GM12878 (cell line): ENCODE measurements around the gene MT4.

Experiments used
- BHLHE40 ChIP-seq, 2 experiments: fragments of 450-650 bp in 1 of 2; IDR thresholded peaks; 2 replicates each; pipeline ENCODE4 v1.6.1; 2011 to 2017; ENCODE audit warnings: low read depth in 2 of 2, borderline replicate concordance in 1 of 2, improper control_type of control experiment in 1 of 2, low read length in 1 of 2, mild to moderate bottlenecking in 1 of 2
- DPF2 ChIP-seq: fragments of 450-650 bp; IDR thresholded peaks from 2 replicates; pipeline ENCODE4 v1.6.1; 2017; ENCODE audit warnings: mild to moderate bottlenecking
- EZH2 ChIP-seq: IDR thresholded peaks from 2 replicates; pipeline ENCODE4 v1.6.1; 2012; ENCODE audit warnings: low read depth, mild to moderate bottlenecking, control low read depth, inconsistent platforms, low read length, borderline replicate concordance; ENCODE audit not compliant: control insufficient read depth
- FOXK2 ChIP-seq: fragments of 450-650 bp; IDR thresholded peaks from 2 replicates; pipeline ENCODE4 v1.6.1; 2017; ENCODE audit warnings: mild to moderate bottlenecking, moderate library complexity
- HCFC1 ChIP-seq: fragments of 150-350 bp; IDR thresholded peaks from 2 replicates; pipeline ENCODE4 v1.6.1; 2014; ENCODE audit warnings: low read length
- NFYB ChIP-seq: IDR thresholded peaks from 2 replicates; pipeline ENCODE4 v1.6.1; 2011; ENCODE audit warnings: low read depth, mild to moderate bottlenecking, low read length, improper control_type of control experiment, moderate library complexity; ENCODE audit not compliant: insufficient read depth
- POLR2AphosphoS5 ChIP-seq: IDR thresholded peaks from 2 replicates; pipeline ENCODE4 v1.6.1; 2011; ENCODE audit warnings: mild to moderate bottlenecking, low read length, inconsistent platforms
- RAD21 ChIP-seq: IDR thresholded peaks from 2 replicates; pipeline ENCODE4 v1.6.1; 2011; ENCODE audit warnings: mild to moderate bottlenecking, low read depth, low read length, moderate library complexity; ENCODE audit not compliant: insufficient read depth
- SMAD5 ChIP-seq: IDR thresholded peaks from 2 replicates; pipeline ENCODE4 v1.6.1; 2016; ENCODE audit warnings: antibody characterized with exemption, low read depth
- SREBF2 ChIP-seq: IDR thresholded peaks from 2 replicates; pipeline ENCODE4 v1.6.1; 2012; ENCODE audit warnings: mild to moderate bottlenecking, low read length
- SUZ12 ChIP-seq: fragments of 200-600 bp; sonication (generic); IDR thresholded peaks from one replicate; pipeline ENCODE4 v1.6.1; 2018; ENCODE audit warnings: antibody characterized with exemption, mild to moderate bottlenecking; ENCODE audit not compliant: unreplicated experiment
- TF ChIP-seq, protein P1 (sequence below): IDR thresholded peaks from 2 replicates; pipeline ENCODE4 v1.6.1; 2012; ENCODE audit warnings: low read length, inconsistent platforms
- TF ChIP-seq, protein P2 (sequence below): fragments of 450-650 bp; IDR thresholded peaks from 2 replicates; pipeline ENCODE4 v1.6.1; 2014; ENCODE audit warnings: mild to moderate bottlenecking
- TF ChIP-seq, protein P3 (sequence below), 3 experiments: IDR thresholded peaks in 2 of 3; conservative IDR thresholded peaks in 1 of 3; 2 replicates each; pipeline ENCODE4 v1.5.1; 2011; ENCODE audit warnings: low read depth in 3 of 3, low read length in 3 of 3, mild to moderate bottlenecking in 3 of 3, control low read depth in 2 of 3, moderate library complexity in 2 of 3, inconsistent platforms in 1 of 3, mixed read lengths in 1 of 3; ENCODE audit not compliant: control insufficient read depth in 2 of 3, insufficient read depth in 1 of 3; ENCODE audit errors: extremely low read depth in 1 of 3

DNA sequence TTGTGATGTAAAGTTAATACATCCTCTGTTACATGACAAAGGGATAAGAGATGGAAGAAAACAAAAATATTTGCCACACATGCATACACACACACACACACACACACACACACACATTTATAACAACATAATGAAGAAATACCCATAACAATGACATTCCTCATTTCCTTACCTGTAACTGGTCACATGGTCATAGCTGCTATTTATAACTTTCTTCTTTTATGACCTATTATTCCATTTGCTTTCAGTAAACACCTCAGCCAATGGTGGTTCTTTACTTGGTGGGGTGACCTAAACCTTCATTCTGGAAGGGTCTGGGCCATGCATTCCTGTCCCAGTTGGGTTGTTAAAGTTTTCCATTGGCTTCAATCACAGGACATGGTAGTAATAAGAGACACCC, 48.8 kb downstream of the MT4 start:
- TF ChIP-seq SUZ12 (no peak), NFYB (no peak), SMAD5 (no peak), SREBF2 (no peak), HCFC1 (no peak), FOXK2 (no peak), POLR2AphosphoS5 (no peak), EZH2 (no peak), DPF2 (no peak), RAD21 (no peak), BHLHE40 (IDR thresholded peaks at IDR 0.05; ENCODE audit: borderline replicate concordance in 1 of 2, low read depth in 2 of 2, low read length in 1 of 2) (no peak)
- TF ChIP-seq, protein P1, sequence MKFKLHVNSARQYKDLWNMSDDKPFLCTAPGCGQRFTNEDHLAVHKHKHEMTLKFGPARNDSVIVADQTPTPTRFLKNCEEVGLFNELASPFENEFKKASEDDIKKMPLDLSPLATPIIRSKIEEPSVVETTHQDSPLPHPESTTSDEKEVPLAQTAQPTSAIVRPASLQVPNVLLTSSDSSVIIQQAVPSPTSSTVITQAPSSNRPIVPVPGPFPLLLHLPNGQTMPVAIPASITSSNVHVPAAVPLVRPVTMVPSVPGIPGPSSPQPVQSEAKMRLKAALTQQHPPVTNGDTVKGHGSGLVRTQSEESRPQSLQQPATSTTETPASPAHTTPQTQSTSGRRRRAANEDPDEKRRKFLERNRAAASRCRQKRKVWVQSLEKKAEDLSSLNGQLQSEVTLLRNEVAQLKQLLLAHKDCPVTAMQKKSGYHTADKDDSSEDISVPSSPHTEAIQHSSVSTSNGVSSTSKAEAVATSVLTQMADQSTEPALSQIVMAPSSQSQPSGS: no peak
- TF ChIP-seq, protein P2, sequence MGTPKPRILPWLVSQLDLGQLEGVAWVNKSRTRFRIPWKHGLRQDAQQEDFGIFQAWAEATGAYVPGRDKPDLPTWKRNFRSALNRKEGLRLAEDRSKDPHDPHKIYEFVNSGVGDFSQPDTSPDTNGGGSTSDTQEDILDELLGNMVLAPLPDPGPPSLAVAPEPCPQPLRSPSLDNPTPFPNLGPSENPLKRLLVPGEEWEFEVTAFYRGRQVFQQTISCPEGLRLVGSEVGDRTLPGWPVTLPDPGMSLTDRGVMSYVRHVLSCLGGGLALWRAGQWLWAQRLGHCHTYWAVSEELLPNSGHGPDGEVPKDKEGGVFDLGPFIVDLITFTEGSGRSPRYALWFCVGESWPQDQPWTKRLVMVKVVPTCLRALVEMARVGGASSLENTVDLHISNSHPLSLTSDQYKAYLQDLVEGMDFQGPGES: no peak
- TF ChIP-seq, protein P3, sequence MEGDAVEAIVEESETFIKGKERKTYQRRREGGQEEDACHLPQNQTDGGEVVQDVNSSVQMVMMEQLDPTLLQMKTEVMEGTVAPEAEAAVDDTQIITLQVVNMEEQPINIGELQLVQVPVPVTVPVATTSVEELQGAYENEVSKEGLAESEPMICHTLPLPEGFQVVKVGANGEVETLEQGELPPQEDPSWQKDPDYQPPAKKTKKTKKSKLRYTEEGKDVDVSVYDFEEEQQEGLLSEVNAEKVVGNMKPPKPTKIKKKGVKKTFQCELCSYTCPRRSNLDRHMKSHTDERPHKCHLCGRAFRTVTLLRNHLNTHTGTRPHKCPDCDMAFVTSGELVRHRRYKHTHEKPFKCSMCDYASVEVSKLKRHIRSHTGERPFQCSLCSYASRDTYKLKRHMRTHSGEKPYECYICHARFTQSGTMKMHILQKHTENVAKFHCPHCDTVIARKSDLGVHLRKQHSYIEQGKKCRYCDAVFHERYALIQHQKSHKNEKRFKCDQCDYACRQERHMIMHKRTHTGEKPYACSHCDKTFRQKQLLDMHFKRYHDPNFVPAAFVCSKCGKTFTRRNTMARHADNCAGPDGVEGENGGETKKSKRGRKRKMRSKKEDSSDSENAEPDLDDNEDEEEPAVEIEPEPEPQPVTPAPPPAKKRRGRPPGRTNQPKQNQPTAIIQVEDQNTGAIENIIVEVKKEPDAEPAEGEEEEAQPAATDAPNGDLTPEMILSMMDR (IDR thresholded peaks at IDR 0.05 in 2 of 3, conservative IDR thresholded peaks at IDR 0.05 in 1 of 3; ENCODE audit: control insufficient read depth in 2 of 3, extremely low read depth in 1 of 3, insufficient read depth in 1 of 3, low read depth in 3 of 3, low read length in 3 of 3): no peak
